H1 (cell line): ENCODE results near the gene GRIA3.

Experiments used
- CTCF ChIP-seq, 3 experiments: IDR thresholded peaks; 1 replicate in 2 of 3; 2 replicates in 1 of 3; pipeline versions ENCODE4 v1.5.1 to v1.6.1; 2011; ENCODE audit warnings: low read length in 3 of 3, mild to moderate bottlenecking in 3 of 3, inconsistent platforms in 2 of 3, low read depth in 1 of 3, moderate library complexity in 1 of 3; ENCODE audit not compliant: insufficient read depth in 1 of 3; ENCODE audit errors: control extremely low read depth in 1 of 3
- EP300 ChIP-seq, 2 experiments: IDR thresholded peaks; 1 replicate in 1 of 2; 2 replicates in 1 of 2; pipeline ENCODE4 v1.6.1; 2011 to 2012; ENCODE audit warnings: low read depth in 2 of 2, low read length in 2 of 2, mild to moderate bottlenecking in 2 of 2, borderline replicate concordance in 1 of 2, inconsistent platforms in 1 of 2, moderate library complexity in 1 of 2
- EZH2 ChIP-seq: fragments of 200-600 bp; sonication (generic); IDR thresholded peaks from 2 replicates; pipeline ENCODE4 v1.7.1; 2012; ENCODE audit warnings: low read depth, mild to moderate bottlenecking, moderate library complexity, low read length, inconsistent platforms; ENCODE audit not compliant: severe bottlenecking
- MAFK ChIP-seq: IDR thresholded peaks from 2 replicates; pipeline ENCODE4 v1.6.1; 2012; ENCODE audit warnings: low read depth, mild to moderate bottlenecking, improper control_type of control experiment, low read length
- RAD21 ChIP-seq, 2 experiments: IDR thresholded peaks in 1 of 2; conservative IDR thresholded peaks in 1 of 2; 2 replicates each; pipeline ENCODE4 v1.6.1; 2011; ENCODE audit warnings: low read depth in 2 of 2, low read length in 2 of 2, improper control_type of control experiment in 1 of 2, inconsistent platforms in 1 of 2, mild to moderate bottlenecking in 1 of 2, moderate library complexity in 1 of 2
- RFX5 ChIP-seq: IDR thresholded peaks from 2 replicates; pipeline ENCODE4 v1.6.1; 2011; ENCODE audit warnings: low read depth, low read length, improper control_type of control experiment, borderline replicate concordance
- SIN3A ChIP-seq, 2 experiments: IDR thresholded peaks in 1 of 2; conservative IDR thresholded peaks in 1 of 2; 2 replicates each; pipeline ENCODE4 v1.6.1; 2011 to 2012; ENCODE audit warnings: low read length in 2 of 2, improper control_type of control experiment in 1 of 2, low read depth in 1 of 2, mild to moderate bottlenecking in 1 of 2
- SIX5 ChIP-seq: IDR thresholded peaks from 2 replicates; pipeline ENCODE4 v1.6.1; 2011; ENCODE audit warnings: mild to moderate bottlenecking, low read depth, low read length
- TBP ChIP-seq: IDR thresholded peaks from 2 replicates; pipeline ENCODE4 v1.6.1; 2011; ENCODE audit warnings: low read depth, low read length, improper control_type of control experiment

DNA sequence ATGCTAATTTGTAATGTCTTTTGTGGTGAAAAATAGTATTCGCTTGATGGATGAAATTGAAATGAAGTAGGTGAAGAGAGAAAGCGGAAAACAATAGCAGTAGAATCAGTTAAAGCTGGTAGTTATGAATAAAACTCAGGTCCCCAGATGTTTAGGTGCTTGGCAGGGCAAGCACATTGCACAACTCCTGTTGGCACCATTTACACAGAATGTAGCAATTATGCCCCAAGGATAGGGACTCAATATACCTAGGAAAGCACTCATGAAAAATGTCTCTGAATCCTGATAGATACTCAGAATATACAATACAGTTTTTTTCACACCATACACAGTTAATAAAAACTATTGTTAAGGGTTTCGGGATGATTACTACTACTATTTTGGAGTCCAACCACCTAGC lies 26.5 kb upstream of the GRIA3 start:
- TF ChIP-seq CTCF (IDR thresholded peaks at IDR 0.05; ENCODE audit: control extremely low read depth in 1 of 3, insufficient read depth in 1 of 3, low read depth in 1 of 3, low read length in 3 of 3) = no peak
- TF ChIP-seq EP300 (IDR thresholded peaks at IDR 0.05; ENCODE audit: borderline replicate concordance in 1 of 2, low read depth in 2 of 2, low read length in 2 of 2) = no peak
- TF ChIP-seq EZH2 = no peak
- TF ChIP-seq SIX5 = no peak
- TF ChIP-seq SIN3A (conservative IDR thresholded peaks at IDR 0.05 in 1 of 2, IDR thresholded peaks at IDR 0.05 in 1 of 2; ENCODE audit: low read depth in 1 of 2, low read length in 2 of 2) = no peak
- TF ChIP-seq TBP = no peak
- TF ChIP-seq RAD21 (IDR thresholded peaks at IDR 0.05 in 1 of 2, conservative IDR thresholded peaks at IDR 0.05 in 1 of 2; ENCODE audit: low read depth in 2 of 2, low read length in 2 of 2) = no peak
- no peak for TF ChIP-seq MAFK
- no peak for TF ChIP-seq RFX5
